Stimulated activated CD8-positive, alpha-beta memory T cell treated with anti-CD3 and anti-CD28 coated beads, Interleukin-7, amount 100 ng/mL, for 48 hours (primary cell): ENCODE results near the gene SUCO.
A peak's percentile ranks its signal among the peaks of the same experiment; 100 is the strongest.

Source experiments
- DNase-seq, 2 donors: peaks; one replicate each; pipeline ENCODE4 v3.0.0-alpha.2; 2020; ENCODE audit warnings: low read depth in 1 of 2; ENCODE audit errors: extremely low read depth in 1 of 2

SUCO gene

DNA sequence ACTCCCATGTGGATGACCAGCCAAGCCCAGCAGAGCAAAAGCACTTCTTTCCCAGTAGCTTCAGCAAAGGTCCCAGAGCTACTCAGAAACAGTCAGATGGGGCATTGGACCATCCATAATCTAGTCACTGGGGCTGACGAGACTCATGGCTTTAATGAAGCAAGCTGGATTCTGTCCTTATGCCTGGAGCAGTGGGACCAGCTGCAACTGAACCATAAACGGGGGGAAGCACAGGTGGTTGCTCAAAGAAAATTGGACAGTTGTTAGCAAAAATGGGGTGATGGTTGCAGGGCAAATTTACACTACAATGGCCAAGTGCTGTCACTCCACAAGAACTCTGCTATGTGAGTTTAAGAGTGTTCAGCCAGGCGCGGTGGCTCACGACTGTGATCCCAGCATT is 108.5 kb downstream of the SUCO start:
- DNase-seq, result no peak

DNA sequence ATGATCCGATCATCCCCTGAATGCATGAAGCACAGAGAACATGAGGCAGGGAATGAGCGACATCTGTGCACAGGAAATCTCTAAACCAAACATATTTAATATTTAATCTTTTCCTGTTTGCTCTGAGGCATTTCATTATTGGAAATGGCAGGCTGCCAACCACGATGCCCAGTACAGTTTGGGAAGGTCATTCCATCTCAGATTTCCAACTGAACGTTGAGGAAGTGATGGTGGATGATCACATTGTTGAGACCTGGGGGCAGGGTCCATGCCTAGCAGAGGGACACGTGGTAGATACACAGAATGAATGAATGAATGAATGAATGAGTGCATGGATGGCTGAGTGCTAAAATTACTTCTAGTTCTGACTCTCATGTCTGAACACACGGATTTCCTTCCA is 110.0 kb downstream of the SUCO start:
- DNase-seq, result no peak

DNA sequence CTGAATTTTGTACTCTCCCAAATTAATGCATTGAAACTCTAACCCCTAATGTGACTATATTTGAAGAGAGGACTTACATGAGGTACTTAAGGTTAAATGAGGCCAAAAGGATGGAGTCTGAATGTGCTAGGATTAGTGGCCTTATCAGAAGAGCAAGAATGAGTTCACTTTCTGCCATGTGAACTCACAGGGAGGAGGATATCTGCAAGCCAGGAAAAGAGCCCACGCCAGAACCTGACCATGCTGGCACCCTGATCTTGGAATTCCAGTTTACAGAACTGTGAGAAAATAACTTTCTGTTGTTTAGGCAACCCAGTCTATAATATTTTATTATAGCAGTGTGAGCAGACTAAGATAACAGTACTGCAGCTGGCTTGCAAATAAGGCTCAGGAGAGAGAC is 113.7 kb downstream of the SUCO start:
- no peak for DNase-seq

DNA sequence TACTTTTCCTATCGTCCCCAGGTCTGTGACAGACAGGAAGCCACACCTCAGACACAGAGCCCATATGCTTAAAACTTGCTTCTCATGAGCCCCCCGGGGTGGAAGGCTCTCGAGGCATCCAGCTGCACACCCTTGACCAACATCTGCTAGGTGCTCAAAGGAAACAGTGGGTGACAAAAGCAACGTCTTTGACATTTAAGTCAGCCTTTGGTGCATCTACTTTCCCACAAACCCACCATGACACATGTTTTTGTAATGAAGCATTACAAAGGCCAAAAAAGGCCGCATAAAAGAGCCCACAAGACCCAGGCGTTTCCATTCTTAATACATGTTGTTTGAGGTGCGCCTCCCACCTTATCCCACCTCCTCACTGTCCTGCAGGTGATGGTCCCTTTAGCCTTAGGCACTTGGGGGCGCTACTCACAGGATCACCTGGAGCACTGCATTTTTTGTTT is 114.2 kb downstream of the SUCO start:
- DNase-seq, result peak; percentile 43 to 50

DNA sequence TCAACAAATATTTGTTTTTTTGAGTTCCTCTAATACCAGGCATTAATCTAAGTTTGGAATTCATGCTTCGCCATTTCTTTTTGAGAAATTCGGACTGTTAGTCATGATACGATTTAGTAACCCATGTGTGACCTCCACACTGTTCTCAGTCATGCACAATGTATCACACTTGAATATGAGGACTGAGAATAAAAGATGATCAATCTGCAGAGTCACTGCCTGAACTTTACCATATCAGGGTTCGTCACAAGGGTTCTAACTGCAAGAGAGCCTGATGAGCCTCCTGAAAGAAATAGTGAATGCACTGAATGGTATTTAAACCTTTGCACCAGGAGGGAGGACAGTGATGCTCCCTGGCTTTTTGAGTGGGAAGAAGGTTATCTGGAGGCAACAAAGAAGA is 115.0 kb downstream of the SUCO start:
- no peak for DNase-seq

DNA sequence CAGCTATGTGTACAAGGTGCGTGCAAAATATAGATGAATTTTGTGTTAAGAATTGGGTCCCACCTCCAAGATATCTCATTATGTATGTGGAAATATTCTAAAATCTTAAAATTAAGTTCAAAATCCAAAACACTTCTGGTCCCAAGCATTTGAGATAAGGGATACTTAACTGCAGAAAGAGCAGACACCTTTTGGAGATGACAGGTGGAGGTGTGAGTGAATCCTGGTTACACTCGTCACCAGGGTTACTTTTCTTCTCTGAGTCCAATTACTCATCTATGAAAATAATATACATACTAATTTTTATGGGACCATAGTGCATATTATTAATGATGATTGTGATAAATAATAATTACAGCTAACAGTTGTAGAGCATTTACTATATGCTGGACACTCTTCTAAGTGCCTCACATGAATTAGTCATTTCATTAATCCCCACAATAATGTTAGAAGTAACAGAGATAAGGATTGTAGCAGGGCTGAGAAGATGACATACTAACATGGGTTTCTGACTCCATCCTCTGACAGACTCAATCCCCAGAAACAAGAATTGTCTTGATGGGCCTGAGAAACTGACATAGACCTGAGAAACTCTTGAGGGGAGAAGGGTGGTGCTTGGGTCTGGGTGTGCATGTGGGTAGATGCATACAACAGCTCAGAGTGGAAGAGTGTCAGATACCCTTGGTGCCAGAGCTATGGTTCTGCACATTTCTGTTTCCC is 117.7 kb downstream of the SUCO start:
- DNase-seq, result no peak

DNA sequence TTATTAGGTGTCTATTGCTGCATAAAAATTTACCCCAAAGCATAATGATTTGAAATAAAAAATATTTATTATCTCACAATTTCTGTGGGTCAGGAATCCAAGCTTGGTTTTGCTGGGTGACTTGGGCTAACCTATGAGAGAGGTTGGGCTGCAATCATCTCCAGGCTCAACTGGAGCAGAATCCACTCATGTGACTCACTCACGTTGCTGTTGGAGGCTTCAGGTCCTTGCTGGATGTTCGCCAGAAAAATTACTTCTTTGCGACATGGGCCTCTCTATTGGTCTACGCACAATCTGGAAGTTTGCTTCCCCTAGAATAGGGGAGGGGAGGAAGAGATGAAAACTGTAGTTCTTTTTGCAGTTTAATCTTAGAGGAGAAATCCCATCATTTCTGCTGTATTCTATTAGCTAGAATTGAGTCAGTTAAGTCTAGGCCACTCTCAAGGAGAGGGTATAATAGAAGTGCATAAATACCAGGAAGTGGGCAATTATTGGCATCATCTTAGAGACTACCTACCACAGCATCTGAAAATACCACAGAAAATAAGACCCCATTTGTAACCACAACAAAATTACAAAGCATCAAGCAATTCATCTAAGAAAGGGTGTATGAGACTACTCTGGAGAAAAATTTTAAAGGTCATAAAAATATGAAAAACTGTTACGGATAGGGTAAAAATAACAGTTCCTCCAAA is 120.2 kb downstream of the SUCO start:
- no peak for DNase-seq

DNA sequence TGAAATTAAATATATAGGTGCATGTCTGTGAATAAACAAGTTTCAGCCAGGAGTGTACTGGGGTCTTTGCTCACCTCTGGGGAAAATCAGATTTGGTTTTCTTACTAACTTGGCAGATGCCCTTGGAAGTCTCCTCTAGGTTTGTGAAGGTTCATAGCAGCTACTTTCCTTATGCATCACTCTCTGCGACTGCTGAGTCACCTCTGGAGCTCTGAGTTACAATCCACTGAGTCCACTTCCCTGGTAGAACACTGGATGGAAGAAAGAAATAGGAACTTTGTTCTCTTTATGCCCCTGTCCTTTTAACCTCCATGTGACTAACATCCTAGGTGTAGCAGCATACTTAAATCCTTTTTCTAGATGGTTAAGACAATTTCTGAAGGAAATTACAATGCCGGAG is 121.6 kb downstream of the SUCO start:
- no peak for DNase-seq

DNA sequence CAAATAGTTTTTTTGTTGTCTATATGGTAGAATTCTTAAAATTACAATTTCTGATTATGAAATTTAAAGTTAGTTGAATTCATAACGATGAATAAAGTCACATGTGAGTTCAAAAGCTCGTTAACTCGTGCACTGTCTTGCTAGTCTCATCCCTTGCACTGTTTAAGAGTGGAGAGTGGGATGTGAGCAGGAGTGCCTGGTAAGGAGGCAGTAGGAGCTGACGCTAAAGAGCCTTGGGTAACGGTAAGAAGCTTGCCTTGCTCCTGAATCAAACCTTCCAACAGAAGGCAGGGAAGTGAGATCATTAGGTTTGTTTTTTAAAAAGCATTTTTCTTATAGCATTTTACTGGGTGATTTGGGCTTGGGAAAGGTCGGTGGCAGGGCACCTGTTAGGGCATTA is 123.6 kb downstream of the SUCO start:
- DNase-seq, result no peak

DNA sequence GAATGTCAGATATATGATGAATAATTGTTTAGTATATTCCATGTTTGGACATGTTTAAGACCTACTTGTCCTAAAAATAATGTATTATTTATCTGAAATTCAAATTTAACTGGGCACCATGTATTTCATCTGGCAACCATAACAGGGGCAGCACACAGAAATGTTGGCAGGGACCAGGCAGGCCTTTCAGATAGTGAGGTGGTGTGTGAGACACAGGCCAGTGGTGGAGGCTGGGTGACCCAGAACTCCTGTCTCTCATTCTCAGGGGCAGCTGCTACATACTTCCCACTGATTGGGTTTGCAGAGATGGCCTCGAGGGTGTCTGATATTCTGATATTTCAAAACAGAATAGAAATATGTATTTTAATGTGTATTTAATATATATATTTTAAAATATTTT is 124.6 kb downstream of the SUCO start:
- no peak for DNase-seq

DNA sequence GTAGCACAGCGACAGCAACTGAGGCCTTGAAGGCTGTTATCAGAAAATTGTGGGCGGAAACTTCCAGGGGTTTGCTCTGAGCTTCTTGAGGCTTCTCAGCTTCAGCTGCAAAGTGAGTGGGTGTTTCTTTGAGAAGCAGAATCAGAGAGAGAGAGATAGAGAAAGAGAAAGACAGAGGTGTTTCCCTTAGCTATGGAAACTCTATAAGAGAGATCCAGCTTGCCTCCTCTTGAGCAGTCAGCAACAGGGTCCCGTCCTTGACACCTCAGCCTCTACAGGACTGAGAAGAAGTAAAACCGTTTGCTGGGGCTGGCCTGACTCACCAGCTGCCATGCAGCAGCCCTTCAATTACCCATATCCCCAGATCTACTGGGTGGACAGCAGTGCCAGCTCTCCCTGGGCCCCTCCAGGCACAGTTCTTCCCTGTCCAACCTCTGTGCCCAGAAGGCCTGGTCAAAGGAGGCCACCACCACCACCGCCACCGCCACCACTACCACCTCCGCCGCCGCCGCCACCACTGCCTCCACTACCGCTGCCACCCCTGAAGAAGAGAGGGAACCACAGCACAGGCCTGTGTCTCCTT is 126.0 kb downstream of the SUCO start, which contains the start of gene FASLG:
Gene FASLG, plus strand, starts transcription at position 233 of the 583 bp plus-strand sequence. Its CDS starts 99 bp downstream, at position 332.
- DNase-seq, result peak; percentile 45 to 74

DNA sequence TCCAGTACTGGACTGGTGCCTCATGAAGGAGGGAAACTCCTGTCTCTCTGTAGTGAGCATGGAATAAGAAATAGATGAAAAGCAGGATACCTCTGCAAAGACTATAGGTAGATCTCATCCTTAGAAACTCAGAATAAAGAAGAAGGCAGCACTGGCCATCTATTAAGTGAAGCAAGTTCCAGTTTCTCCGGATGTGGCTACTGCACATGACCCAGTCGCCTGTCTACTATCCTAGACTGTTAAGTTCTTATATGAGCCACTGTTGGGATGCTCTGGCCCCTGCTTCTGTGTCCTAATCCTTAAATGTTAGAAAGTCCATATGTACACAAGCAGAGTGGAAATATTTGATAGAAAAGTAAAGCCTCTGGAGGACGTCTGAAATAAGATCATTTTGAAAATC is 128.2 kb downstream of the SUCO start:
- DNase-seq, result no peak
